Cardiac septum (tissue), 1 donor: Measurements from ENCODE around the gene SIGLEC5. TPM values are rescaled to one million over a fixed set of nuclear protein-coding genes. Genes with fewer than 3 reads are reported as not detected.

ENCODE experiments used
- DNase-seq: peaks from one replicate; pipeline ENCODE4 v3.0.0-alpha.2; 2020; ENCODE audit warnings: low spot score
- intact Hi-C: fragments of 100-400 bp; cut with DNase I; formaldehyde crosslinking; loops from one replicate; pipeline ENCODE4 v1.14.0; 2022
- total RNA-seq: library from RNA; stranded (reverse); fragmentation: NEBNext Ultra II Directional; extraction: Animal tissue kit (Norgen Biotek cat#: 25700); gene quantifications from one replicate; pipeline ENCODE4 v1.2.1, GENCODE V29; 2021
- donor health status: DM: no; HTN: no; CAD: no.

SIGLEC5 gene
- total RNA-seq, 1 donor from 2014 or later: 0.94 TPM

GRCh38 chr19:51593138-51593890 is 36.9 kb downstream of the SIGLEC5 start:
- DNase-seq: no peak
- intact Hi-C loops: loop anchor here (10.0 kb wide), 1 partner anchor 489 kb away; the partner anchor contains the start of gene CTU1

DNA sequence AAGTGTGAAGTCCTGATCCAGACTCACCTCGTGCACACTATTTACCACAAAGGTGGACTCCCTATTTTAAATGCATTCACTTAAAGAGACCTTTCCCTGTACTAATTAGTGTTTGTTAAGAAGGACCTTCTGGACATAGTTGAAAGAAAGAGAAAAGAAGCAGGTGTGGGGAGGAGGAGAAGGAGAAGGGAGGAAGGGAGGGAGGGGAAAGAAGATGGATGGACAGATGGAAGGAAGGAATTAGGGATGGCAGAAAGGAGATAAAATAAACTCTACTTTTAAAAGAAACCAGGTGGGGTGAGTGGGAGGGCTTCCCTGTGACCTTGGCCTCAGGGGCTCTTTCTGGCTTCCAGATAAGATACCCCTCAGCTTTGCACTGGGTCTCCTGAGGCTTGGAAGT is 37.7 kb downstream of the SIGLEC5 start:
- intact Hi-C loops: loop anchor here (10.0 kb wide), 1 partner anchor 488 kb away; the partner anchor contains the start of gene CTU1

DNA sequence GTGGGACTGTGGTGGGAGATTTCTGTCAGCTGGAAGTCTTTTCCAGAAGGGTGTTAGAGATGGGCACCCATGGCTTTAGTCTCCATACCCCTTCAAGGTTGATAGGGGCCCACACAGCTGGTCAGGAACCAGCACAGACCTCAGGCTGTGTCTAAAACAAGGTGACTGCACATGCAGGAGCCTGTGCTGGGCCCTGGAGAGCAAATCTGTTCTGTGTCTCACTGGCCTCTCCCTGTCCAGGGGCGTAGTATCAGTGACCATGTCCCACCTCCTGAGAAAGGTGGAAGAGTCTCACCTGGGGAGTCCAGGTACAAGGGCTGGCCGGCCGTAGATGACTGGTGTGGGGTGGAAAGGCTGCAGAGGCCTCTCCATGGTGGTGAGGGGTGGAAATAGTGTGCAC is 39.8 kb downstream of the SIGLEC5 start:
- no peak for DNase-seq
- intact Hi-C loops: loop anchor here (10.0 kb wide), 1 partner anchor 486 kb away; the partner anchor contains the start of gene CTU1

More for the DNA sequence above, 37.7 kb downstream of the SIGLEC5 start:
- no peak for DNase-seq

- intact Hi-C loops: no loop called here
- no peak for DNase-seq
Observed at GRCh38 chr19:51589511-51589910, 40.7 kb downstream of the SIGLEC5 start.

GRCh38 chr19:51587264-51588191 is 42.7 kb downstream of the SIGLEC5 start:
- DNase-seq: no peak
- intact Hi-C loops: no loop called here

GRCh38 chr19:51586799-51587198 is 43.4 kb downstream of the SIGLEC5 start:
- no peak for DNase-seq
- intact Hi-C loops: no loop called here

DNA sequence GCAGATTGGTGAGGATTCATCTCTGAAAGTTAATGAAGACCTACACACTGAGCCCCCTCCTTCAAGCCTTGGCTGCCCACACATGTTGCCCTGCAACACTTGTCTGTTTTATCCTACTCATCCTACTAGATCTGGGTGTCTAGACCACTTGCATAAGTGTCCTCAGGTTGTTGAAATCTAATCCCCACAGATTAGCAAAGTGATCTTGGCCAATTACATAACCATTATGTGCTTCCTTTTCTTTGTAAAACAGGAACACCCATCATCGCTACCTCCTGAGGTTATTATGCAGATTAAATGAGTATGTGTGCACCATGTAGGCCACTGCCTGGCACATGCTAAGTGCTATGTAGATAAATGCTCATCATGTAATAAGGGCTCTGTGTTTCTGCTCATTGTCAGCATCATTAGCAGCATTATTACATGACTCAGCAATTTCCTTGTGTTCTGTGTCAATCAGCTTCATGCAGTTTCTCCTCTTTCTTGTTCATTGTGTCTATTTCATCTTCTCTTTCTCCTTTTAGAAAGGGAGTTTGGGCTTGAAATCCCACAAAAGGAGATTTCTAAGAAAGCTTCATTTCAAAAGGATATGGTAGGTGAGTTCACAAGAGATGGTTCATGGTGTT is 44.0 kb downstream of the SIGLEC5 start:
- intact Hi-C loops: no loop called here
- no peak for DNase-seq

DNA sequence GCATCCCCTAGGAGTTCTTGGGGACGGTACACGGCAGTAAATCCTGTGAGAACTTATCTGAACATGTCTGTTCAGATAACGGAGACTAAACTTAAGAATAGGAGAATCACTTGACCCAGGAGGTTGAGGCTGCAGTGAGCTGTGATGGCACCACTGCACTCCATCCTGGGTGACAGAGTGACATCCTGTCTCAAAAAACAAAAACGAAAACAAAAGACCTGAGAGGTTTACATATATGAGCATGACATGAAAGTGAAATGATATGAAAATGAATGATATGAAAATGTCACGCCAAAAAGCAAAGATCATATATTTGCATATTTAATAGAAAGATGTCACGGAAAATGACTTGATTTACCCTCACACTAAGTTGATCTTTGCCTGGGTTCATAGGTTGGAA is 53.4 kb downstream of the SIGLEC5 start:
- intact Hi-C loops: no loop called here
- no peak for DNase-seq

- intact Hi-C loops: no loop called here
- no peak for DNase-seq
Observed at GRCh38 chr19:51573331-51573730, 56.9 kb downstream of the SIGLEC5 start.

DNA sequence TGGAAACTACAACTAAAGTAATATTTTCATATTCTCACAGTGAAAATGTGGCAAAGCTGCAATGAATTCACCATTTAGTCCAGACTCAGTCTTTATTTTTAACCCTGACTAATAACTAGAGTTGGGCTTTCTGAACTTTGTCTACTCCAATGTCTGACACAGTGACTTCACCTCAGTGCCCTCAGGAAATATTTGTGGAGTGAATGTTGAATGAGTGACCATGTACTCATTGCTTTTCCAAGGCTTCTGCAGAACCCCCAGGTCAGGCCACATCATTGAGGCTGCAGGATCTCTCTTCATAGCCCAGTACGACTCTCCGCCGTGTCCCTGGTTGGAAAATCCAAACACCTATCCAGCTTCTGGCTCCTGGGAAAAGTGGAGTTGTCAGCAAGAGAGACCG is 57.3 kb downstream of the SIGLEC5 start:
- no peak for DNase-seq
- intact Hi-C loops: no loop called here

DNA sequence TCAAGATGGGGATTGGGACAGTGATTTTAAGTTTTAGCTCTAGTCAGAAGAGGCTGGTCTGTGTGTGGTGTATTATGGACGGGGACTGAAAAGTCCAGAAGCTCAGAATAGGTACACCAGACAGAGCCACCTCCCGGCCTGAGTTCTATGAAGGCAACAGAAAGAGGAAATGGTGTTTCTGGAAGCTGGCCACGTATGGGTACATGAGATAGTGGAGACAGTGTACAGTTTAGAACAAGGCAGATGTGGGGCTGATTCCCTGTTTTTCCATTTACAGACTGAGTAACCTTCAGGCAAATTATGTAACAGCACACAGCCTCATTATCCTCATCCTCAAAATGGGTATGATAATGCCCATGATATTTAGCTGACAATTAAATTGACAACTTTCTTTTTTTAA is 57.8 kb downstream of the SIGLEC5 start:
- intact Hi-C loops: no loop called here
- no peak for DNase-seq

- intact Hi-C loops: loop anchor here (1.0 kb wide), 1 partner anchor 23 kb away; no protein-coding TSS in a partner anchor
- no peak for DNase-seq
Observed at GRCh38 chr19:51571599-51571998, 58.6 kb downstream of the SIGLEC5 start.

- intact Hi-C loops: loop anchor here (1.0 kb wide), 1 partner anchor 23 kb away; no protein-coding TSS in a partner anchor
Observed at GRCh38 chr19:51570962-51571575, 59.1 kb downstream of the SIGLEC5 start, which contains the start of gene ZNF175. Gene ZNF175 (plus strand): TSS chr19:51571283. CDS start chr19:51573330, 2,047 bp downstream.

GRCh38 chr19:51568456-51568855 is 61.7 kb downstream of the SIGLEC5 start:
- no peak for DNase-seq
- intact Hi-C loops: no loop called here

More at GRCh38 chr19:51570962-51571575, 59.1 kb downstream of the SIGLEC5 start, which contains the start of gene ZNF175:
- DNase-seq: peak; percentile 94

DNA sequence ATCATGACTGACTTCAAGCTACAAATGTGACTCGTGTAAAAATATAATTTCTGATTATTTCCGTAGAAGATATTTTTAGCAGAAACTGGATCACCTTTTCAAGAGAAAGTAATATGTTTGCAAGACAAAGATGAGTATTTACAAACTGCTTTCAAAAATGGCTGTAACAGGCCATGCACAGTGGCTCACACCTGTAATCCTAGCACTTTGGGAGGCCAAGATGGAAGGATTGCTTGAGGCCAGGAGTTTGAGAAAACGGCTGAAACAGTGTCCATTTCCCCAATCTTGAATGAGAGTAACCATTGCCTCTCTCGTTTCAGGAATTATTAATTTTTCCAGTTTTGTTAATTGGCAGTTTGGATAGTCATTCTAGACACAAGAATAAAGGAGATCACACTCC is 62.6 kb downstream of the SIGLEC5 start:
- intact Hi-C loops: no loop called here
- no peak for DNase-seq

DNA sequence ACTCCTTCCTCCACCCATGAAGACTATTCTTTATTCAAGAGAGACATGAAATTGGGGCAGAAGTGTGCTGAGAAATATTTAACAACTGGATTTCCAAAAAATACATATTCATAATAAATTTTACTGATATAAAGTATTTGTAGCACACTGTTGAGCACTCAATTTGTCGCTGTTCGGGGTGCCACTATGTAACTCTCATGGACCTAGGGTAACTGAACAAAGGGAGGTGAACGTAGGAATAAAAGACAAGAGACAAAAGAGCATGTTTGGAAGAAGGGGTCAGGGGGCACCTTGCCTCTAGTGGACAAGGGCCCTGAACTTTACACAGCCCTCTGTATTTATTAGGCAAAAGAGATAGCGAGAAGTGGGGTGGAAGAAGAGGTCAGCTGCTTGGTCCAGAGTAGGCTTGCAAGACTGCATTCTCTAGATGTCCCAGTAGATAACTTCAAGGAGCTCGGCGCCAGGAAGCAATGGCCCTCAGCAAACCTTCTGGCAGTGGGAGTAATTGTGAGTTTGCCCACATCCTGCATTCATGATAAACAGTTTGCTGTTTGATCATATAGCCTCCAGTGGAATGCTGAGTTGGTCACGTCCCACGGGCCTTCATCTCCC is 63.6 kb downstream of the SIGLEC5 start:
- intact Hi-C loops: no loop called here
- no peak for DNase-seq

GRCh38 chr19:51565583-51565982 is 64.6 kb downstream of the SIGLEC5 start:
- DNase-seq: no peak
- intact Hi-C loops: no loop called here

DNA sequence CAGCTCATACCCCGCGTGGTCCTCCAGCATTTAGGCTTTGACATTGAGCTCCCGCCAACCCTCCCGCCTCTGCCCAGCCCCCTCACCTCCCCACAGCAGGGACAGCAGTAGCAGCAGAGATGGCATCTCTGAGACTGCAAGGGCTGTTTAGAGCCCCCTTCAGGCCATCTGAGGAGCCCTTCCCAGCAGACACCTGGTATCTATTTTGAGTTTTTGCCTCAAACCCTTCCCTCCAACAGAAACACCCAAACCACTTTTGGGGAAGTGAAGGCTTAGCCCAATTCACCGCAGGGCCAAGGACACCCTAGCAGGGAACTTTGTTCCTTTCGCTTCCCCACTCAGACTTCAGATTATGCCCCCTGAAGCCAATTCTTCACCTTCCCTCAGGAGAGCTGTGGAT is 65.4 kb downstream of the SIGLEC5 start:
- intact Hi-C loops: no loop called here
- no peak for DNase-seq
